K562 (cell line): ENCODE results near the gene KHNYN. TPM values are rescaled to one million over a fixed set of nuclear protein-coding genes. Genes with fewer than 3 reads are reported as not detected.

Experiments
- ATF7 ChIP-seq: fragments of 450-650 bp; IDR thresholded peaks from 2 replicates; pipeline ENCODE4 v1.7.1; 2014; ENCODE audit warnings: mild to moderate bottlenecking, moderate library complexity
- BCLAF1 ChIP-seq, 2 experiments: fragments of 450-650 bp in 1 of 2; IDR thresholded peaks; 2 replicates each; pipeline ENCODE4 v1.6.1; 2011 to 2017; ENCODE audit warnings: low read depth in 2 of 2, antibody characterized with exemption in 1 of 2, borderline replicate concordance in 1 of 2, low read length in 1 of 2, mild to moderate bottlenecking in 1 of 2, mixed read lengths in 1 of 2; ENCODE audit not compliant: control insufficient read depth in 1 of 2
- E2F6 ChIP-seq, 2 experiments: IDR thresholded peaks; 2 replicates each; pipeline ENCODE4 v1.6.1; 2011; ENCODE audit warnings: borderline replicate concordance in 1 of 2, control low read depth in 1 of 2, low read depth in 1 of 2, low read length in 1 of 2, mild to moderate bottlenecking in 1 of 2, mixed read lengths in 1 of 2, moderate library complexity in 1 of 2; ENCODE audit not compliant: insufficient read depth in 1 of 2, insufficient read length in 1 of 2, poor library complexity in 1 of 2, severe bottlenecking in 1 of 2; ENCODE audit errors: extremely low read depth in 1 of 2
- ETV1 ChIP-seq: fragments of 450-650 bp; conservative IDR thresholded peaks from 2 replicates; pipeline ENCODE4 v1.6.1; 2016; ENCODE audit warnings: missing genetic modification characterization, control low read depth, low read depth, missing compliant biosample characterization
- IRF2 ChIP-seq: sonication (generic); formaldehyde crosslinking; IDR thresholded peaks from 2 replicates; pipeline ENCODE4 v1.8.1; 2022; ENCODE audit warnings: mild to moderate bottlenecking, missing genetic modification reagents
- JUN ChIP-seq, 2 experiments: sonication (generic) in 1 of 2; formaldehyde crosslinking in 1 of 2; IDR thresholded peaks; 2 replicates each; pipeline versions ENCODE4 v1.6.1 to v1.8.0; 2012 to 2022; ENCODE audit warnings: borderline replicate concordance in 2 of 2, mild to moderate bottlenecking in 2 of 2, improper control_type of control experiment in 1 of 2, low read depth in 1 of 2, low read length in 1 of 2, missing genetic modification reagents in 1 of 2
- MITF ChIP-seq: IDR thresholded peaks from 2 replicates; pipeline ENCODE4 v1.6.1; 2014; ENCODE audit warnings: antibody characterized with exemption
- NR1H2 ChIP-seq: sonication (generic); formaldehyde crosslinking; IDR thresholded peaks from 2 replicates; pipeline ENCODE4 v1.4.0; 2020; ENCODE audit warnings: mild to moderate bottlenecking, missing genetic modification reagents
- SMARCE1 ChIP-seq: fragments of 450-650 bp; IDR thresholded peaks from 2 replicates; pipeline ENCODE4 v1.7.1; 2016; ENCODE audit warnings: mild to moderate bottlenecking
- YY1 ChIP-seq, 3 experiments: IDR thresholded peaks; 2 replicates each; pipeline ENCODE4 v1.6.1; 2011; ENCODE audit warnings: low read length in 2 of 3, mild to moderate bottlenecking in 2 of 3, moderate library complexity in 2 of 3, borderline replicate concordance in 1 of 3, control low read depth in 1 of 3, low read depth in 1 of 3; ENCODE audit not compliant: insufficient read depth in 3 of 3, insufficient replicate concordance in 2 of 3, control insufficient read depth in 1 of 3, insufficient read length in 1 of 3; ENCODE audit errors: extremely low read depth in 1 of 3
- ZNF12 ChIP-seq: sonication (generic); formaldehyde crosslinking; IDR thresholded peaks from 2 replicates; pipeline ENCODE4 v1.4.0; 2020; ENCODE audit warnings: mild to moderate bottlenecking, missing genetic modification reagents
- ZNF184 ChIP-seq: sonication (generic); formaldehyde crosslinking; IDR thresholded peaks from 2 replicates; pipeline ENCODE4 v1.5.0; 2020; ENCODE audit warnings: missing genetic modification reagents
- ZNF253 ChIP-seq: fragments of 250-450 bp; sonication (Bioruptor Pico); conservative IDR thresholded peaks from 2 replicates; pipeline ENCODE4 v1.6.1; 2021; ENCODE audit warnings: mild to moderate bottlenecking
- ZNF592 ChIP-seq: fragments of 450-650 bp; IDR thresholded peaks from 2 replicates; pipeline ENCODE4 v1.6.1; 2017; ENCODE audit warnings: antibody characterized with exemption, mild to moderate bottlenecking
- polyA plus RNA-seq, 8 experiments: library from polyadenylated mRNA; depleted of rRNA in 4 of 8; stranded (reverse) in 5 of 8; unstranded in 3 of 8; fragments of >200 nt; fragmentation: Nextera tagmentation in 2 of 8; fragmentation: Illumina TruSeq in 1 of 8; extraction: Ambion mirVana in 2 of 8; extraction: Trizol in 1 of 8; gene quantifications; 2 replicates each; pipeline versions ENCODE4 v1.2.1 to v1.2.3, GENCODE V29; 2011 to 2014; ENCODE audit warnings: inconsistent platforms in 1 of 8, missing spikeins in 1 of 8
- total RNA-seq, 7 experiments: library from RNA; depleted of rRNA in 6 of 7; stranded (reverse); fragments of >200 nt in 6 of 7; fragmentation: Illumina TruSeq in 2 of 7; extraction: Trizol in 2 of 7; gene quantifications; 2 replicates each; pipeline versions ENCODE4 v1.2.1 to v1.2.3, GENCODE V29; 2011 to 2021; ENCODE audit warnings: low replicate concordance in 1 of 7

Gene KHNYN
- total and polyA plus RNA-seq, 9 of the 15 experiments (the other 6 are each of a cell fraction or from before 2014, with no cell fraction given), result 0.76 to 26.0 (median 14.1) TPM

- TF ChIP-seq BCLAF1 (IDR thresholded peaks at IDR 0.05; ENCODE audit: borderline replicate concordance in 1 of 2, control insufficient read depth in 1 of 2, low read depth in 2 of 2, low read length in 1 of 2), result 0 out of 4 replicates have a peak, but pooled peaks of 1 of the 2 experiments have one; percentile 47
- peak; percentile 63 for TF ChIP-seq ETV1 (tag)
- TF ChIP-seq IRF2 (CRISPR knock-in tag), result no peak
- TF ChIP-seq SMARCE1, result no peak
- 0 out of 2 replicates have a peak, but pooled peaks have one; percentile 67 for TF ChIP-seq NR1H2 (CRISPR knock-in tag)
- no peak for TF ChIP-seq ZNF253 (CRISPR knock-in tag)
- no peak for TF ChIP-seq ZNF184
- peak; percentile 12; the same call in 1 of the 2 replicates for TF ChIP-seq JUN (IDR thresholded peaks at IDR 0.05; ENCODE audit: borderline replicate concordance, low read depth, low read length)
- no peak for TF ChIP-seq JUN (CRISPR knock-in tag; IDR thresholded peaks at IDR 0.05; ENCODE audit: borderline replicate concordance)
- TF ChIP-seq ATF7, result peak; percentile 81
- TF ChIP-seq ZNF592, result 0 out of 2 replicates have a peak, but pooled peaks have one; percentile 28
- TF ChIP-seq ZNF12, result no peak
- no peak for TF ChIP-seq MITF
- peak in 1 of 2 experiments; percentile 68 for TF ChIP-seq E2F6 (IDR thresholded peaks at IDR 0.05; ENCODE audit: borderline replicate concordance in 1 of 2, extremely low read depth in 1 of 2, insufficient read depth in 1 of 2, insufficient read length in 1 of 2, low read depth in 1 of 2, low read length in 1 of 2, poor library complexity in 1 of 2, severe bottlenecking in 1 of 2)
- peak in 1 of 3 experiments; percentile 54 for TF ChIP-seq YY1 (IDR thresholded peaks at IDR 0.05; ENCODE audit: borderline replicate concordance in 1 of 3, control insufficient read depth in 1 of 3, extremely low read depth in 1 of 3, insufficient read depth in 3 of 3, insufficient read length in 1 of 3, insufficient replicate concordance in 2 of 3, low read depth in 1 of 3, low read length in 2 of 3)
Observed at GRCh38 chr14:24442240-24443052, 12.7 kb downstream of the KHNYN start, which contains the start of gene SDR39U1 (continued).
